NCI-H226 (cell line): ENCODE results near the gene PELI2.
A peak's percentile ranks its signal among the peaks of the same experiment; 100 is the strongest.

Source experiments
- DNase-seq: peaks from one replicate; pipeline ENCODE4 v3.0.0-alpha.2; 2015

PELI2 gene

DNA sequence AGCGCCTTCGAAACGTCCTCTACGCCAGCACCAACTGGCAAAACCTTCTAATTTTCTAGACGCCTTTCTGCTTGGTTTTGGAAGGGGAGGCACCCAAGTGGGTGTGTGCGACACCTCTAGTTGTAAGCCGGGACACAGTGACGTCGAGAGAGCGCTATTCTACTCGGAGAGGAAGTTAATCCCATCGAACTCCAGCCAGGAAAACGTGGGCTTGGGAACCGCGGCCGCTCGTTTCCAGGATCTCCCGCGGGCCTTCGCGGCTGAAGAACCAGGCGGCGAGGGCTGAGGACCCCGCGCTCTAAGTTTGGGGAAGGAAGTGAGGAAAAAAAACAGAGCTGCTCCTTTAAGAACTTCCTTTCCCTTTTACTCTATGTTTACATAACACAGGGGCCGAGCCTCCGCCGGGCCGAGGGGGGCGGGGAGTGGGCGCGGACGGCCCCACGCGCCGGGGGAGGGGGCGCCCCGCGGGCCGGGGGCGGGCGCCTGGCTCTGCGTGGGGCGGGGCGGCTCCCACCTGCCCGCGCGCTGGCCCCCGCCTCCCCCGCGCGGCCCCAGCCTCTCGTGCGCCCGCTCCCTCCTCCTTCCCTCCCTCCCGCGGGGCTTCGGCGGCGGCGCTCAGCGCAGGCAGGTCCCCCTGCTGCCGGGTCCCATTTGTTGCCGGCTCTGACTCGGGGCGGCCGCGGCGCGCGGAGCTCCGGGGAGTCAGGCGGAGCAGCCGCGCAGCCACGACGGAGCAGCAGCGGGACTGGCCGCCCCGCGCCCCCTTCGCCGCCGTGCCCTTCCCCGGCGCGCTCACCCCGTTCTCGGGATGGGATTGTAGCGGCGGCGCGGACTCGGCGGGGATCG lies at the start of gene PELI2:
Gene PELI2 (plus strand): TSS at position 647 of the 846 bp plus-strand sequence. CDS start 250 bp downstream, outside the sequence.
- DNase-seq = peak; percentile 13

DNA sequence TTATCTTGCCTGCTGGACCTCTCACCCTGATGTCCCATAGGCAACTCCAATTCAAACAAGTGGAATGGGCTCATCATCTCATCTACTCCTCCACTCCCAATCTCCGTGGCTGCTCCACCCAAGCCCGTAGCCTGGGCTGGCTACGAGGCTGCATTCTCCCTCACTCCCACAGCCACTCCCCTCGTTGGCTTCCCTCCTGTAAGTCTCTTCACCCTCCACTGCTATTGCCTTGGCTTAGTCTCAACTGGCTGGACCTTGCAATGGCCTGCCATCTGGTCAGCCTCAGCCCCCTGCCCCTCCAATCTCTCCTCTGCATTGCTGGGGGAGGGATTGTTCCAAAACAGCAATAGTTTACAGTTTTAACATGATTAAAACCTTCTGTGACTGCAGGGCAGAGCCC lies 44.4 kb upstream of the PELI2 start:
- DNase-seq = no peak

DNA sequence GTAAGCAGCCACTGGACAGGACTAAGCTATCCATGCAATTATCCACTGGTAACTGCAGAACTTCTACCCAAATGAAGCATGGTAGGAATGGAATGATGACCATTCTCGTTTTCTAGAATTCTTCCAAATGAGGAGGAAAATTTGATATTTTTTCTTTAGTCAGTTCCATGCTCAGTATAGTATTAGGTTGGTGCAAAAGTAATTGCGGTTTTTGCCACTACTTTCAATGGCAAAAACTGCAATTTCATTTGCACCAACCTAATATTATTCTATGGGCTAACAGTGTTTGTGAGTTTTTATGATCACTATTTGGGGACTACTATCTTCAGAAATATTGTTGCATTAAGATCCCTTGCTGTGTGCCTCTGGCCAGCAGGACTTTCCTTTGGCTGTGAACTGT lies 42.9 kb upstream of the PELI2 start:
- DNase-seq = no peak

DNA sequence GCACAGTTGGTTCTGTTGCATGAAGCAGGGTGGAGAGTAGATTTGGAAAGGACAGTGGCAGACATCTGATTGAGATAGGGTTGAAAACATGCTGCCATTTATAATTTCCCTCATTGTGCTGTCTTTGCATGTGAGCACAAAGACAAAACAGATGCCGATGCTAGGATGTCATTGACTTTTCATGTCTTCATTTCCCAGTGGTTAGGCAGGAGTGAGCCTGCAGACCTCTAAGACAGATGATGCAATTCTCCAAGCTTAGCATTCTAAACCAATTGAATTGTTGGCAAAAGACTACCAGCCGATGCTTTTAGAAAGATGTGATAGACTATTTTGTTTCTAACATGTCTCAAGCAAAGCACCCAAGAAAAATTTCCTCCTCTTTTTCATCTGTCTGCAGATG lies 37.1 kb upstream of the PELI2 start:
- DNase-seq = no peak

- DNase-seq = no peak
Measured at GRCh38 chr14:56082880-56083279, 35.3 kb upstream of the PELI2 start.

- no peak for DNase-seq
Measured at GRCh38 chr14:56085471-56085870, 32.7 kb upstream of the PELI2 start.

DNA sequence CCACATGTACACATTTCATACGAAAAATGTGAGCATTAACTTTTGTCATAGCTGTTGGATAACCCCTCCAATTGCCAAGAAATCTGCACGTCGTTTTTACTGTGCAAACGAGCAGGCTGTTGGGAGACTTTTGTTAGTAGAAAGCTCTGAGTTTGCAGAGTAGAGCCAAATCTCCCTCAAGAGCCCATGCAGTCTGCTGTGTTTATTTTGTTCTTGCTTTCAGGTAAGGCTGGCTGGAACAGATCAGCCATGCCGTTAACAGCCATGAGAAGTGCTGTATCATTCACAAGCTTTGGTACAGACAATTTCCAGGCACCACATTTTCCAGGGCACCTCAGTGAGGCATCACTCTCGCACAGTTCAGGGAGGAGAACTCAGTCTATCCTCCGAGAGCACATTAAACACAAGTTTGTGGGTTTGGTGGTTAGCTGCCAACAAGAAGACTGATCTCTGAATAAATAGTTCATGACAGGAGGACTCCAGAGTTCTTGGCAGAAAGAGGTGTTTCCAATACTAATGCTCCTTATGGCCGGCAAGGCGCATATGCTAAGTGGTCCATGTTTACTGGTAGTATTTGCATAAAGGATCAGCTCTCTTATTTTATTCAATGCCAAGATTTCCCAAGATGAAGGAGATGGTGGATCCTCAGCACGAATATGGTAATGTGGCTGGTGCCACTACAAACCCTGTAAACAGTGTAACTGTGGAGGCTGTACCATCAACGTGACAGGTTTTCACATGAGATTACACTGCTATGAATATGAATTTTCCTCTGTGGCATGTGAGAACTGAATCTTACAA lies 30.3 kb upstream of the PELI2 start:
- DNase-seq = no peak

DNA sequence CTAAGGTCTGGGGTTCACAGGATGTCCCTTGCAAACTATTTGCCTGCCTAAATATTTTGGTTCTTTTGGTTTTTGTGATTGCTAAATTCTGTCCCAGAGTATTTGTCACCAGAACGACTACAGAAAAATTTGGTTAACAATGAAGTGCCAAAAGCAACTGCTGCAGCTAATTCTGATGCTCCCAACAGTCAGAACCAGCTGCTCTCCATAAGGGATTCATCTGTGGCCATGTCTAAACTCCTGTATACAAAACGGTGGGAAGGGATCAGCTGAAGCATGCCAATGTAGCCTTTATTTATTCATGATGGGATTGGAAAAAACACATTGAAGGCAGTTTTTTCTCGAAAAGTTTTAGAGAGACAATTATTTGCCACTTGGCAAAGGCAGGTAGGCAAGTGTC lies 29.3 kb upstream of the PELI2 start:
- DNase-seq = no peak

DNA sequence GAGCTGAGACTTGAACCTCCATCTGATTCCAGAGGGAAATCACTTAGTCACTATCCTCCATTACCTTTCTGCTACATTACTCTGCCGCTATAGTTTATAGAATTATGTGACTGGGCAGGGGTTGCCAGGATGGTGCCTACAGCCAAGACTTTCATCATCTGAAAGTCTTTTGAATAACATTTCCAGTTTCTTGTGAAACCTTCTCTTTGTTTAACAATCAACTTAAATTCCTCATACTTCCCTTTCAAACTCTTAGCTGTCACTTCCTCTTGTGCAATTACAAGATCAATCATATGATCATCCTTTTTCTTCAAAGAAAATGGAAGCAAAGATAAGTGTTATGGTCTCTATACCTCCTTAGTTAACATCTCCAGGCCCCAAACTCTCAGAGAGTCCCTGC lies 25.4 kb upstream of the PELI2 start:
- DNase-seq = no peak

DNA sequence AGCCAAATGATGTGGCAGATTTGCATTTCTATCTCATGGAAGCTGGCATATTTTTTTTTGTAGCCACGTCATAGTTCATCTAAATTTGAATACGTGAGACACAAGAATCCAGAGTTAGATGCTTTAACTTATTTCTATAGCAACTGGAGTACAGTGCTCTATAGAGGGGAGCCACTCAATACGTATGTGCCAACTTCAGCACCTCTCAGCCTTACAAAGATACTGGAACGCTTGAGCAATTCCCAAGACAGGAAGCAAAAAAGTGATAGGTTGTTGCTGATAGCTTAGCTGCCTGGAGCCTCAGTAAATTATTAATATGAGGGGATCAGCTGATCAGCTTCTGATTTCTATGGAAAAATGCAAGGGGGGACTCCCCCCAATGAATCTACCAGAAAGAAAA lies 24.1 kb upstream of the PELI2 start:
- DNase-seq = no peak

GRCh38 chr14:56098021-56098420 lies 20.2 kb upstream of the PELI2 start:
- no peak for DNase-seq

DNA sequence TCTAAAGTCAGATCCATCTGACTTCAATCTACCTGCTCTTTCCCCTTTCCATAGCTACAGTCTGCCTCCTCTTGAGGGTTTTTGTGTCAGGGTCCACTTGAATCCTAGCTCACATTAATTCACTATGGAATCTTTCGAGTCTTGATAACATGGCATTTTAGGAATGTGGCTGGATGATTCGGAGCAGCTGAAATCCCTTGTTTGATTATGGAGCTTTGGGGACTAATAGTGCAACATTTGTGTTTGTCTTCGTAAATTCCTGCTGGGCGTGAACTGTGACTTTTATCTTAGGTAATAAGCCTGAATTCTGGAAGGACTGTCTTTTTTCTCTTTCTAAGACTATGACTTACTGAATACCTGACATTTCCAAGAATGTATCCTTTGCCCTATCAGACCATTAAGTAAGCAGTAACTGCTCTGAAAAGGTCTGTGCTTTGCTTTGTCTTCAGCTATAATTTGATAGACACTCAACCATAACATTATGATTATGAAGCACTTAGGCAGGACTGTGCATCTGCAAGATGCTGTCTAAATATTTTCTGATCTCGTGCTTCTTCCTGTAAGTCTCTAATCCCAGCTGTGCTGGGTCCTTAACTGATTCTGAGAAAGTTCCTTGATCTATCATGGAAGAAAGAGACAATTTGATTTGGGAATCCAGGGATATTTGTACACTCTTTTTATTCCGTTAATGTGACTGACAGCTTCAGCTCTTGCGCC lies 19.0 kb upstream of the PELI2 start:
- no peak for DNase-seq

- DNase-seq = no peak
Measured at GRCh38 chr14:56100556-56100955, 17.7 kb upstream of the PELI2 start.

- no peak for DNase-seq
Measured at GRCh38 chr14:56102941-56103340, 15.3 kb upstream of the PELI2 start.

- no peak for DNase-seq
Measured at GRCh38 chr14:56107615-56108014, 10.6 kb upstream of the PELI2 start.

DNA sequence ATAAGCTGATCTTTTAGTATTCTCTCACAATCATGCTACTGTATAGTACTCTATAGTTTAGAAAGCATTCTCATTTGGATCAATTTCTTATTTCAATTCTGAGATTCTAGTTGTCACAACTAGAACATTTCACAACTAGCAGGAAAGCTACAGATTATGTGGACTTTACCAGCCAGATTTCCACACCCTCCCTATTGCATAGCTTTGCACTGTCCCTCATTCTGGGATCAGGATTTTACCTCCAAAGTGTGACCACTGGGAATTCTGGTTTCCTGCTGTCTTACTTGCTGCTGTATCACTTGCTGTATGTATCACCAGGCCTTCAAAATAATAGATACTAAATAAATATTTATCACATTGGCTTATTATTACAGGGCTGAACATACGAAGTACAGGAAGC lies 10.2 kb upstream of the PELI2 start:
- no peak for DNase-seq

DNA sequence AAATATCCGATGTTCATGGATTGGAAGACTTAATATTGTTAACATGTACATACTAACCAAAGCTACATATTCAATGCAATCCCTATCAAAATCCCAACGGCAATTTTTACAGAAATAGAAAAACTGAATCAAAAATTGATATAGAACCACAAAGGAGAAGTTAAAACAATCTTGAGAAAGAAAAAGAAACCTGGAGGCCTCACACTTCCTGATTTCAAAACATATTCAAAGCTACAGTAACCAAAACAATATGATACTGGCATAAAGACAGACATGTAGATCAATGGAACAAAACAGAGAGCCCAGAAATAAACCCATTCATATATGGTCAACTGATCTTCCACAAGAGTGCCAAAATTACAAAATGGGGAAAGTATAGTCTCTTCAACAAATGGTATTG lies 5.4 kb upstream of the PELI2 start:
- no peak for DNase-seq

- no peak for DNase-seq
Measured at GRCh38 chr14:56115334-56115870, 2.8 kb upstream of the PELI2 start.

DNA sequence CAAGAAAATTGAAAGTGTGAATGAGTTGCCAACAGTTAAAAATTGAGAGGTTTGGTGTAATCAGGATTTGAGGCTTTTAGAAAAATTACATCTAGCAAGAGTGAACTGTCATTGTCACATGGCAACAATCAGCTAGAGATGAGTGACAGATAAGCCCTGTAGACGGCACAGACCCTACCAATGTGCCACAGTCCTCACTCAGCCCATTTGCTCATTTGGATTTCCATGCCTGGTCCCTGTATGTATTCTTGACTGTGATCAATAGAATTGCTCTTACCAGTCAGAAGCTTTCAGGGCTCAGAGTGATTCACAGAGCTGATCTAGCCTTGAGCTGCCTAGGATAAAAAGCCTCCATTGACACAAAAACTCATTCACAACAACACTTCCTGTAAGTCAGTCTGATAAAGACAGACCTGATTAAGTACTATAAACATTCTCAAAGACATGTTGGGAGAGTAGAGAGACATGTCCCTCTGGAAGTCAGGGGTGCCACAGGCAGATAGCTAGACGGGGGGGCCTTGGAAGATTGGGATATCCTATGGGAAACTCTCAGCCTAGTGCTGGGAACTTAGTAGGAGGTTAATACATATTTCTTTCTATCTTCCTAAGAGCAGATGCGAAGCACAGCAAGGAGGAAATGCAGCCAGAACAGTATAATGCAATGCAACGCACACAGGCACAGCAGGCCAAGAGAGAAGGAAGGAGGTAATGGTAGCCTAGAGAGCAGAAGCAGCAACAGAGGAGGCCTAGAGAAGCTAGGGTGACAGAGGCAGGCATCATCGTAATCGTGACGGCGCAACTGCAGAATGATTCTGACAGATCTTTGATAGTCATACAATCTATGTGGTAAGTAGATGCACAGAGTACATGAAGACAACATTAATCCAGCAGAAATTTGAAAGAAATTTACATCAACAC lies 2.0 kb upstream of the PELI2 start:
- no peak for DNase-seq

GRCh38 chr14:56118611-56119181 lies 485 bp downstream of the PELI2 start:
- no peak for DNase-seq

DNA sequence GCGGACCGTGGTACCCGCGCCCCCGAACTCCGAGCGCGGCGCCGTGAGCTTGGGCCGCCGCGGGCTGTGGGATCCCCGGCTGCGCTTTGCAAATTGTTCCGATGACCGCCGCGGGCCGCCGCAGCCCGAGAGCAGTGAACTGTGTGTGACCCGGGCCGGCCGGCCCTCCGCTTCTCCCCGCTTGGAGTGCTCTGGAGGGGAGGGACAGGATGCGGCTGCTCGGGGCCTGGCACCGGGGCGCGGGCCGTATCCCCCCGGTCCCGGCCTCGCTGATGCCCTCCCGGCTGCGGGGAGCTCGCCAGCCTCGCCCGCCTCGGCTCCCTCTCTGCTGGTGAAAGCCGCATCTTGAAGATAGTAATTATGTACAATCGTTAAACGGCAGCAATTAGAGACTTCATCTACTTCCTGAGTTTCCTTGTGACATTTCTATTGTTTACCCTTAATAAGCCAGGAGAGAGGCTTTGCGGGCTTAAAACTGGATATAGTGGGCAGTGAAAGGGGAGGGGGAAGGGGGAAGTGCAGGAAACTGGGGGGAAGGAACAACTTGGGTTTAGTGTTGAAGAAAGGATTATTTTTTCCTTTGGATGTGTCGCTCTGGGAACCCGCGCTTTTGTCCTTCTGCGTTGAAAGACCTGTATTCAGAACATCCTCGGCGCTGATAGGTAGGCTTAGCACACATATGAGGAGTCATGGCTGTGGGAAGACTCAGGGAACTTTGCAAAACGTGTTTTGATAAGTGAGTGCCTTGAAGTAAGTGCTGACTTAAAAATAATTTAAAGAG lies 1.2 kb downstream of the PELI2 start:
- DNase-seq = no peak
